GM21619 (cell line): ENCODE results near the gene LAMA2.

Source experiments
- ATAC-seq: cut with Tn5 transposase; IDR thresholded peaks from one replicate; pipeline ENCODE4 v1.9.1; 2021; ENCODE audit not compliant: unreplicated experiment

LAMA2 gene

GRCh38 chr6:129287231-129288177 is 404.6 kb downstream of the LAMA2 start:
- no peak for ATAC-seq

DNA sequence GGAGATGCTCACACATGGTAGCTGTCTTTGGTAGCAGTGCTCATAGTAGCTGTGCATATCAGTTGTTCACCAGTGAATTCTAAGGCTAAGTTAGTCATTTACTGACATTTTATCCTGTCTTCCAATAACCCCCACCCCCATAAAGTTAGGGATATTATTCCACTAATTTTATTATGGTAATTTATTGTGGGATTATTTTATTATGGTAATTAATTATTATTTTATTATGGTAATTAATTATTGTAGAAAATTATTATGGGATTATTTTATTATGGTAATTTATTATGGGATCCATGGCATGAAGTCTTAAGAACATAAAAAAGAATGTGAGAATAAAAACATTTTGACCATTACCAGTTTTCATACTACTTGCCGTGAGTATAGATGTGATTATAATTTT is 406.5 kb downstream of the LAMA2 start:
- ATAC-seq, result no peak

GRCh38 chr6:129292836-129293235 is 409.9 kb downstream of the LAMA2 start:
- ATAC-seq, result no peak

- no peak for ATAC-seq
Measured at GRCh38 chr6:129297592-129297991, 414.7 kb downstream of the LAMA2 start.

GRCh38 chr6:129302671-129303070 is 419.7 kb downstream of the LAMA2 start:
- no peak for ATAC-seq

DNA sequence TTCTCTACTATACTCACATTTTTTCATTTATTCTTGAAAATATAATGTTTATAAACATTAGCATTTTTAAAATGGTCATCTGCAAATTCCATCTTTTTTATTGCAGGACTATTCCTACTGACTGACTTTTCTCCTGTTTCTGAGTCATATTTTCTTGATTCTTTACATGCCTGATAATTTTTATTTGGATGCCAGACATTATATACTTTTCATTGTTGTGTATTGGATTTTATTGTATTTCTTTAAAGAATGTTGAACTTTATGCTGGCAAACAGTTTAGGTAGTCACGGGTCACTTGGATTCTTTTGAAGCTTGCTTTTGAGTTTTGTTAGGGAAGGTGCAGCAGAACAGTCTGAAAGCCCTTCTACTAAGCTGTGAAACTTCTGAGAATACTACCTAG is 423.9 kb downstream of the LAMA2 start:
- ATAC-seq, result no peak

DNA sequence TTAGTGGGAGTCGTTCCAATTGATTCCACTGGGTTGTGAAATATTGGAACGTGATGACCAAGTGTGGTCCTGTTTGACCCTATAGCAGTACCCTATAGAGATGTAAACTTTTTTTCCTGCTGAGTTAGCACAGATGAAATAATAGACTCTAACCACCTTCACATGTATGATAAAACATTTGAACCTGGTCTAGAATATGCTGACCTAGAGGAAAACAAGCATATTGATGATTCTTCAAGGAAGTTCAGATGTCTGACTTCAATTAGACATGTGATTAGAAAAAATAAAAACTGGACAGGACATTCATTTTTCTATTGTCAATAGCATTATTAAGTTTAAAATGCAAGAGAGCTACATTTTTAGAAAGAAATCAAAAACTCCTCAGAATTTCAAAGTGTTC is 424.9 kb downstream of the LAMA2 start:
- no peak for ATAC-seq

DNA sequence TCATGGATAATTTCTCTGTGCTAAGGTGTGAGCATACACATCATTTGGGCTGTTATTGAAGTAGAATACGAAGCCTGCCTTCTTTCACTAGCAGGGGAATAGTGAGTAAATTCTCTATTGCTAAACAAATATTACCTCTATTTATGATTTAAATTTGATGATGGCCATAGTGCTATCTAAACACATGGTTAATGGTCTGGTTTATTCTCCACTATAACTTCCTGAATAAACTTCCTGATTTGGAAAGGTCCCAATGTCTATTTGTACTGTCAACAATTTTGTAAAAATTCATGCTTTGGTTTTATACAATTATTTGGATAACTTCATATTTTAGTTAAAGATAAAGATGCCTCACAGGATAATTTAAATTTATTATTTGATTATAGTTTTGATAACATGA is 426.2 kb downstream of the LAMA2 start:
- ATAC-seq, result no peak

GRCh38 chr6:129312880-129313279 is 429.9 kb downstream of the LAMA2 start:
- no peak for ATAC-seq

DNA sequence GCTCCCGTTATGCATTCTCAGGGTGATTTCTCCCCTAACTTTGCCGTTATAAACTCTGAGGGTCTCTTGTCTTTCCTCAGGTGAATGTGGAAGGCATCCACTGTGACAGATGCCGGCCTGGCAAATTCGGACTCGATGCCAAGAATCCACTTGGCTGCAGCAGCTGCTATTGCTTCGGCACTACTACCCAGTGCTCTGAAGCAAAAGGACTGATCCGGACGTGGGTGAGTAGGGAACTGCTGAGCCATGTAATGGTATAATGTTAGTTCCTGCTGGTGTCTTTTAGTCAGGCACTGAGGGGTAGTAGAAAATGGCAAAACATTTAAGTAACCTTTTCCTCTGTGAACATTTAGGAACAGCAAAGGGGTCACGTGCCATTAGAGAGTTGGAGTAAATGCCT is 431.6 kb downstream of the LAMA2 start:
- ATAC-seq, result no peak

DNA sequence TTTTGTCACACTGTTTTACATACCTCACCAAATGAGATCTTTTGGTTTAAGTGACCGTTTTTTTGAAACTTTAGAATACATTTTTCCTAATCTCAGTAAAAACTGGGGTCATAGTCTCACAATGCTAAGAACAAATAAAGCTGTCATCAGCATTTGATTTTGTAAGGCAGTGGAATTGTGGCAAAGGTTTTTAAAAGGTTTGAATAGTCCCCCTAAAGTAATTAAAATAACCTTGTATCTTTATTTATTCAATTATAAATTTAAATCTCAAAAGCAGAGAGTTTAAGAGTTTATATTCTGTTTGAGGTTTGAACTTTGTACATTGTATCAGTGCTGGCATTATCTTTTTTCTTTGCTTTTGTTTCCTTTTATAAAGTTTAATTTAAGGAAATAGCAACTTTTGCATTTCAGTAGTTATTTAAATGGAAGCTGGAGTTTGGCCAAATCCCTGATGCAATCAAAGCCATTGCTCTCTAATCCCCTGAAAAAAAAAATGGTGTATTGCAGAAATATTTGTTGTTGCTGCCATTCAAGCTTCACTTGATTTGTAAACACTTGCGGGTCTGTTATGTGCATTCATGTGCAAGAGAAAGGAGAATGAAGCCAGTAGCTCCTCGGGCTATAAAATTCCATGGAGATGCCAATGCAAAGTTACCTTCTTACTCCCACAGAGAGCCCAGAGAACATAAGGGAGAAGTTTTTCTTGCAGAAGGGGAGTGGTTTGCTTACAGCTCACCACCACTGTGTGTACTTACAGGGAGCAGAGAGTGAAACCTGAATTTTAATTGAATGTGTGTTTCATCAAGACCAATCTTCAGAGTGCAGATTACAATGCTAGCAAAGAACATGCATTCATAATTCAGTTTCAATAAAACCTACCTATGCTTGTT is 435.2 kb downstream of the LAMA2 start:
- ATAC-seq, result no peak

DNA sequence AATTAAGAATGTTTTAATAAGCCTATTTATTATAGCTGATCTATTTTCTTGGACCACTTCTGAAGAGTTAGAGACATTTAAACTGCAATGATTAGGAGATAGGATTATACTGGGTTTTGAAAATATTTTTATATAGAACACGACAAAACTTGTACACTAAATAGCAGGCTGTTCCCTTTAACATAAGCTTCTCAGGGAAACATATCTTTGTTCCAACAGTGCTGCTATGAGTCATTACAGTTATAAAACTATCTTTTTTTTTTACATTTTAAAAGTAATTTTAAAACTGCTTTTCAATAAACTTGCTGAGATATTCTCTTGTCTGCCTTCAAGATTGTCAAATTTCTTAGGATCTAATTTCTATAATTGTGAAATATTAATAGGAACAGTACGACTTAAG is 438.0 kb downstream of the LAMA2 start:
- ATAC-seq, result no peak

DNA sequence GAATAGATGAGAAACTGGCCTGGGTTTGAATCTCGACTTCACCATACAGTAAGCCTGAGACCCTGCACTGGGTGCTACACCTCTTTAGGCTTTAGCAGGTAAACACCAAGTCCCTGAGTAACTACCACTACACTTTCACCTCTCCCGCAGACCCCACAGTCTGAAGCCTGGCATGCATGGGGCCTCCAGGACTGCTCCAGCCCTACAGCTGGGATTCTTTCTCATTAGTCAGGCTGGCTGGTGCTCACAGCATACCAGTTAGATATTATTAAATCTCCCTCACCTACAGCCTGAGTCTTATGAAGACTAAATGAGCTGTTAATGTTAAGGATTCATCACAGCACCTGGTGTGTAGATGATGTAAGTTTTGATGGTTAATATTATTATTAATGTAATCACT is 438.4 kb downstream of the LAMA2 start:
- no peak for ATAC-seq

- no peak for ATAC-seq
Measured at GRCh38 chr6:129324345-129324744, 441.4 kb downstream of the LAMA2 start.

GRCh38 chr6:129329678-129330077 is 446.7 kb downstream of the LAMA2 start:
- no peak for ATAC-seq

DNA sequence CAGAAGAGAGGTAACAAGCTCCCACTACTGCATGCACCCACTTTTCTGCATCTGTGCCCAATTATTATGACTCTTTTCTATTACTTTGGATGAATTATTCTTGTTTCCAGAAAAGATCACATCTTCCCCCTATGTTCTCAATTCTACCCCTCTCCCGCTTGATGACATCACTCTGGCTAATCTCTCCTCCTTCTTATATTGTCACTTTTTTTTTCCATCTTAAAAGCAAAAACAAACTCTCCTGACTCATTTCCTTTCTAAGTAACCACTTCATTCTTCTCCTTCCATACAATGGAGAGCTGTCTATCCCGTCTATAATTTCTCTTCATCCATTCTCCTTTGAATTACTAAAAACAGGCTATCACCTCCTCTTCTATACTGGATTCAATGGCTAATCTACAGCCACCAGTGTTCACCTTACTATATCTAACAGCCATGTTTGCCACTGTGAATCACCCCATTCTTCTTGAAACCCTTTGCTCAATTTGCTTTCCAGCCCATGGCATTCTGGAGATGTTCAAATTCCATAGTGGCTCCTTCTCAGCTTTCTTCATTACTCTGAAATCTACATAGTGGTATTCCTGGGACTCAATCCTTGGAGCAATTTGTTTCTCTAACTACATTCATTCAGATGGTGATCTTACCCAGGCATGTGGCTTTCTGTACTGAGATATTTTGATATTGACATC is 448.7 kb downstream of the LAMA2 start:
- no peak for ATAC-seq

DNA sequence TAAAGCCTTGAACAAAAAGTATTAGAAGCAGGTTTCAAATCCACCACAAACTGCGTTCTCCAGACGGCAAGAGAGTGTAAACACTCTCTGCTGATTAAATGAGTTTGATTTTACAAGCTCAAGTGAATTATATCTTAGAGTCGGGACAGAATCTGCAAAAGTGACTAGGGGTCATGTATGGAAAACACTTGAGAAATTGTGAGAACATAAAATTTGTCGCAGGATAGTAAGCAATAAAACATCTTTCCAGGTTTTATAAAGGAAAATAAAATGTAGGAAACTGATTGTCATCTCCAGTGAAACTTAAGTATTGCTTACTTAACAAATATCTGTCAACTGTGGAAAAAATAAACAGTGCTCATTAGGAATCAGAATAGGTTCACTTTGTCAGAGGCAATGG is 452.9 kb downstream of the LAMA2 start:
- ATAC-seq, result no peak

- no peak for ATAC-seq
Measured at GRCh38 chr6:129338683-129339082, 455.7 kb downstream of the LAMA2 start.

DNA sequence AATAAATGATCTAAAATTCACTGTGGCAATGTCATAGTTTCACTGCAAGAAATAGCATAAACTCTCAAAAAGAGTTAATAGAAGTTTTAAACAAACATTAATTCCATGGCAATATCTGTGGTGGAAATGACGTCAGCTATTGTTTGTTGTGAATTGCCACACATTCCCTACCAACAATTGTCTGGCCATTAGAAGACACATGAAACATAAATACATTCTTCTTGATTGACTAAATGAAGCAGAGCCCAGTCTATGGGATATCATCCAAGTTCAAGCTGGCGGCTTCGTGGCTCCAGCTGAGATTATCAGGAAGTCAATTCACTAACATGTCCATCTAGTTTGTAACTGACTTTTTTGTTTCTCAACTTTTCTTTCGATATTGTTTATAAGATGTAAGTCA is 458.0 kb downstream of the LAMA2 start:
- no peak for ATAC-seq

DNA sequence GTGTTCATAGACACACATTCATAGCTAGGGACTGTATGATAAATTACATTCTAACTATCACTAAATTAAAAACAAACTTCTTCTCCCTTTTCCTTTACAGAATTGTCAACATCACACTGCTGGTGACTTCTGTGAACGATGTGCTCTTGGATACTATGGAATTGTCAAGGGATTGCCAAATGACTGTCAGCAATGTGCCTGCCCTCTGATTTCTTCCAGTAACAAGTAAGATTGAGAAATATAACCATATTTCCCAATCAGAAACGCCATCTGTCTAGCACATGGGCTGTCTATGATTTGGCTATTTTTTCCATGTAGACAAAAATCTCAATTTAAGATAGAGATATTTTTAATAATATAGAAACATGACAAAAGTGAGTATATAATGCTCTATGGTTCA is 459.3 kb downstream of the LAMA2 start:
- ATAC-seq, result no peak

- ATAC-seq, result no peak
Measured at GRCh38 chr6:129342796-129343195, 459.9 kb downstream of the LAMA2 start.
